Lower leg skin (tissue), 3 donors: Measurements from ENCODE around the gene RITA1.

ENCODE experiments used
- CTCF ChIP-seq, 3 donors: fragments of 450-650 bp; IDR thresholded peaks; one replicate each; pipeline ENCODE4 v1.5.1; 2016; ENCODE audit warnings: antibody characterized with exemption in 3 of 3, mild to moderate bottlenecking in 3 of 3, moderate library complexity in 2 of 3
- POLR2A ChIP-seq, 2 donors: fragments of 450-650 bp; IDR thresholded peaks; one replicate each; pipeline ENCODE4 v1.6.1; 2016 to 2017; ENCODE audit warnings: antibody characterized with exemption in 2 of 2, mild to moderate bottlenecking in 1 of 2, moderate library complexity in 1 of 2

GRCh38 chr12:113171543-113171942, 14.0 kb upstream of the RITA1 start:
- TF ChIP-seq CTCF (IDR thresholded peaks at IDR 0.05) (no peak), POLR2A (IDR thresholded peaks at IDR 0.05) (no peak)
